Measurements from ENCODE around the gene PCDHB4.

GRCh38 chr5:141135718-141136266, 14.2 kb downstream of the PCDHB4 start:
- TF ChIP-seq CTCF (IDR thresholded peaks at IDR 0.05): no peak
- TF ChIP-seq POLR2A (IDR thresholded peaks at IDR 0.05): no peak
- no peak for TF ChIP-seq POLR2AphosphoS5 (IDR thresholded peaks at IDR 0.05)
